SU-DHL-6 (cell line): ENCODE results near the gene CHST15.
A peak's percentile ranks its signal among the peaks of the same experiment; 100 is the strongest.
"Not testable (repeated sequence)": the region's sequence is repeated elsewhere in the genome, so short reads cannot be mapped to it uniquely, and the experiment has no call there.

ENCODE experiments used
- H2AFZ ChIP-seq: fragments of 200-600 bp; sonication (generic); 2 replicates; pipeline ENCODE4 v1.6.1; 2014; ENCODE audit warnings: low read depth, mild to moderate bottlenecking, moderate library complexity, mixed read lengths, antibody characterized with exemption, low read length; ENCODE audit not compliant: severe bottlenecking
- H3F3A ChIP-seq: fragments of 200-600 bp; shearing (Covaris generic); 2 replicates; pipeline ENCODE4 v1.6.0; 2016; ENCODE audit warnings: antibody characterized with exemption, mild to moderate bottlenecking; ENCODE audit not compliant: insufficient read depth
- H3K27ac ChIP-seq: fragments of 200-600 bp; sonication (generic); 2 replicates; pipeline ENCODE4 v1.5.1; 2016; ENCODE audit warnings: low read depth, mild to moderate bottlenecking, low read length, moderate library complexity, mixed read lengths
- H3K27me3 ChIP-seq: fragments of 200-600 bp; sonication (generic), shearing (Covaris generic); 2 replicates; pipeline ENCODE4 v1.6.0; 2014; ENCODE audit warnings: mild to moderate bottlenecking, low read length
- H3K36me3 ChIP-seq: fragments of 200-600 bp; sonication (generic); 2 replicates; pipeline ENCODE4 v1.6.1; 2014; ENCODE audit warnings: mild to moderate bottlenecking, low read length, mixed read lengths
- H3K4me2 ChIP-seq: fragments of 300-600, 200-600 bp; shearing (Covaris generic), sonication (generic); 2 replicates; pipeline ENCODE4 v1.6.0; 2014; ENCODE audit warnings: low read length, low read depth, mild to moderate bottlenecking; ENCODE audit not compliant: poor library complexity, severe bottlenecking
- H3K4me3 ChIP-seq: fragments of 200-600 bp; sonication (generic); 2 replicates; pipeline ENCODE4 v1.5.1; 2014; ENCODE audit warnings: antibody characterized with exemption, low read length, mild to moderate bottlenecking, mixed read lengths; ENCODE audit not compliant: insufficient read depth, poor library complexity, severe bottlenecking
- H3K79me2 ChIP-seq: fragments of 200-600 bp; sonication (generic); 2 replicates; pipeline ENCODE4 v1.6.1; 2014; ENCODE audit warnings: mild to moderate bottlenecking, low read length, moderate library complexity; ENCODE audit not compliant: insufficient read depth
- H3K9ac ChIP-seq: fragments of 200-600 bp; sonication (generic); 2 replicates; pipeline ENCODE4 v1.7.0; 2014; ENCODE audit warnings: mild to moderate bottlenecking, low read length
- H3K9me2 ChIP-seq: fragments of 200-600 bp; sonication (generic); replicated peaks from 2 replicates; pipeline ENCODE4 v1.6.1; 2014; ENCODE audit warnings: low read length; ENCODE audit not compliant: insufficient read depth
- H3K9me3 ChIP-seq: fragments of 200-600 bp; sonication (generic); 2 replicates; pipeline ENCODE4 v1.6.1; 2014; ENCODE audit warnings: low read length, mixed read lengths; ENCODE audit not compliant: insufficient read depth
- H4K20me1 ChIP-seq: fragments of 200-600 bp; sonication (generic); 2 replicates; pipeline ENCODE4 v1.6.1; 2014; ENCODE audit warnings: low read depth, mild to moderate bottlenecking, antibody characterized with exemption, low read length, moderate library complexity, mixed read lengths
- CTCF ChIP-seq: fragments of 200-600 bp; sonication (generic); IDR thresholded peaks from one replicate; pipeline ENCODE4 v1.5.1; 2017; ENCODE audit warnings: antibody characterized with exemption, mild to moderate bottlenecking, low read length, moderate library complexity; ENCODE audit not compliant: insufficient read depth, poor library complexity, severe bottlenecking
- EZH2phosphoT487 ChIP-seq: fragments of 200-600 bp; sonication (generic), shearing (Covaris generic); conservative IDR thresholded peaks from 2 replicates; pipeline ENCODE4 v1.6.1; 2018; ENCODE audit warnings: mild to moderate bottlenecking, antibody characterized with exemption, low read length, moderate library complexity, mixed read lengths

Gene CHST15

GRCh38 chr10:124095096-124095495 is 1.7 kb upstream of the CHST15 start:
- H3K9me2 ChIP-seq = no peaks in the 10 kb centered on the region
- H3K27me3 ChIP-seq = no peaks in the 10 kb centered on the region
- H2AFZ ChIP-seq = no peak overlapping the region
- no peaks in the 10 kb centered on the region for H3K9me3 ChIP-seq
- no peaks in the 10 kb centered on the region for H3K36me3 ChIP-seq
- H3K79me2 ChIP-seq = peaks cover 20% of the 10 kb centered on the region; the same call in 1 of the 2 replicates
- H3F3A ChIP-seq = peaks cover 7% of the 10 kb centered on the region
- TF ChIP-seq EZH2phosphoT487 (no peak), CTCF (no peak)
- no peak overlapping the region for H3K9ac ChIP-seq
- H3K27ac ChIP-seq = no peak overlapping the region
- no peak overlapping the region for H3K4me2 ChIP-seq
- H3K4me3 ChIP-seq = no peak overlapping the region
- no peaks in the 10 kb centered on the region for H4K20me1 ChIP-seq

GRCh38 chr10:124094419-124094785 is 1.0 kb upstream of the CHST15 start:
- no peak overlapping the region for H2AFZ ChIP-seq
- H4K20me1 ChIP-seq = no peaks in the 10 kb centered on the region
- H3F3A ChIP-seq = peaks cover 7% of the 10 kb centered on the region
- H3K9ac ChIP-seq = peak overlapping the region; percentile 74
- H3K4me3 ChIP-seq = peak overlapping the region; percentile 65
- H3K27me3 ChIP-seq = no peaks in the 10 kb centered on the region
- no peak overlapping the region for H3K27ac ChIP-seq
- no peaks in the 10 kb centered on the region for H3K9me3 ChIP-seq
- H3K4me2 ChIP-seq = peak overlapping the region; percentile 77
- H3K79me2 ChIP-seq = peaks cover 27% of the 10 kb centered on the region; the same call in 1 of the 2 replicates
- TF ChIP-seq EZH2phosphoT487 = no peak
- no peak for TF ChIP-seq CTCF
- H3K9me2 ChIP-seq = no peaks in the 10 kb centered on the region
- no peaks in the 10 kb centered on the region for H3K36me3 ChIP-seq

GRCh38 chr10:124093774-124094418 is 498 bp upstream of the CHST15 start:
- Histone ChIP-seq H3K4me3 (peak overlapping the region; percentile 65), H3K4me2 (peak overlapping the region; percentile 77), H3K79me2 (peaks cover 32% of the 10 kb centered on the region; the same call in 1 of the 2 replicates), H3K27ac (0 out of 2 replicates have a peak overlapping the region, but pooled peaks have one; percentile 69), H3K9ac (peak overlapping the region; percentile 74), H3F3A (peaks cover 11% of the 10 kb centered on the region)
- H4K20me1 ChIP-seq, H3K27me3 ChIP-seq, H3K9me3 ChIP-seq, H2AFZ ChIP-seq, H3K36me3 ChIP-seq, H3K9me2 ChIP-seq: not testable (repeated sequence)

GRCh38 chr10:124092250-124092859 is 1.0 kb downstream of the CHST15 start:
- peak overlapping the region; percentile 74 for H3K9ac ChIP-seq
- no peak for TF ChIP-seq EZH2phosphoT487
- no peak for TF ChIP-seq CTCF
- no peaks in the 10 kb centered on the region for H3K27me3 ChIP-seq
- no peaks in the 10 kb centered on the region for H3K9me3 ChIP-seq
- peaks cover 15% of the 10 kb centered on the region for H3F3A ChIP-seq
- peak overlapping the region; percentile 65 for H3K4me3 ChIP-seq
- H4K20me1 ChIP-seq = no peaks in the 10 kb centered on the region
- H2AFZ ChIP-seq = peak overlapping the region; percentile 79
- H3K36me3 ChIP-seq = no peaks in the 10 kb centered on the region
- H3K4me2 ChIP-seq = peak overlapping the region; percentile 77
- H3K27ac ChIP-seq = peak overlapping the region; percentile 69
- peaks cover 43% of the 10 kb centered on the region for H3K79me2 ChIP-seq
- H3K9me2 ChIP-seq = no peaks in the 10 kb centered on the region
